Activated CD4-positive, CD25-positive, alpha-beta regulatory T cell treated with anti-CD3 and anti-CD28 coated beads, Interleukin-2, amount 50 U/mL, for 16 hours (primary cell): Measurements from ENCODE around the gene PKN2.
"Not testable (repeated sequence)": the region's sequence is repeated elsewhere in the genome, so short reads cannot be mapped to it uniquely, and the experiment has no call there.

ENCODE experiments used
- DNase-seq: peaks from one replicate; pipeline ENCODE4 v3.0.0-alpha.2; 2020; ENCODE audit warnings: low read depth, low spot score

PKN2 gene

DNA sequence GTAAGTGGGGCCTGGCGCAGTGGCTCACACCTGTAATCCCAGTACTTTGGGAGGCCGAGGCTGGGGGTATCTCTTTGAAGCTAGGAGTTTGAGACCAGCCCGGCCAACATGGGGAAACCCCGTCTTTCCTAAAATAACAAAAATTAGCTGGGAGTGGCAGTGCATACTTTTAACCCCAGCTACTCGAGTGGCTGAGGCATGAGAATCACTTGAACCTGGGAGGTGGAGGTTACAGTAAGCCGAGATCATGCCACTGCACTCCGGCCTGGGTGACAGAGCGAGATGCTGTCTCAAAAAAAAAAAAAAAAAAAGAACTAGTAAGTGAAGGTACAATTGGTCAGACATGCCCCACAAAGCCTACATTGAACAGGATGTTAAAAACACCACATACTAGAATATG, 196.6 kb downstream of the PKN2 start:
- not testable (repeated sequence) for DNase-seq

DNA sequence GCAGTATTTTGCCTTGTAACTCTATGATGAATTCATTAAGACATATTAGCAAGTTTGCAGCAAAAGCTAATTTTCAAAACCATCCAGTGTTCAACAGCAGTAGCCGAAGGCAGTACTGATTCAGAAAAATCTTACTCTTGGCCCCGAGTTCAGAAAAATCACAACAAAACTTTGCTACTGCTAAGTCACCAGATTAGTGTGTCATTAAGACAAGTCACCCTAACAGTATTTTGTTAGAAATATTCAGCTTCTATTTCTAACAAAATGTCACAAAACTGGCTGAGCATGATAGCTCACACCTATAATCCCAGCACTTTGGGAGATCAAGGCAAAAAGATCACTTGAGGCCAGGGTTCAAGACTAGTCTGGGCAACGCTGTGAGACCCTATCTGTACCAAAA, 199.1 kb downstream of the PKN2 start:
- no peak for DNase-seq
